IMR-90 (cell line): ENCODE measurements around the gene FUT8. TPM values are rescaled to one million over a fixed set of nuclear protein-coding genes. Genes with fewer than 3 reads are reported as not detected.

Experiments used
- ATAC-seq: fragments of 200-7000 bp; cut with Tn5 transposase; 2 replicates; pipeline ENCODE4 v1.9.1; 2020; ENCODE audit warnings: low read depth, mild to moderate bottlenecking, moderate library complexity
- BruUV-seq: library from RNA; stranded (reverse); fragments of 400-500 nt; replicated peaks from 2 replicates; lab custom pipeline; 2021; lab: Mats Ljungman, UMichigan
- CTCF ChIA-PET: fragments of 300-600 bp; formaldehyde crosslinking; extraction: SDS; loops from one replicate; lab custom pipeline; 2021; ENCODE audit warnings: antibody characterized with exemption; lab: Yijun Ruan, JAX
- POLR2A ChIA-PET: fragments of 300-600 bp; sonication (Branson Sonifier 250); formaldehyde crosslinking; loops from one replicate; lab custom pipeline; 2022; ENCODE audit warnings: antibody characterized with exemption; ENCODE audit not compliant: unreplicated experiment; lab: Charles Lee
- DNase-seq: peaks from one replicate; pipeline ENCODE4 v3.0.0; 2013
- H2AFZ ChIP-seq: replicated peaks from 2 replicates; pipeline ENCODE3; 2013; ENCODE audit warnings: low read length, mild to moderate bottlenecking; ENCODE audit not compliant: poor library complexity
- H2AK5ac ChIP-seq: 2 replicates; pipeline ENCODE4 v1.6.1; 2013; ENCODE audit warnings: low read depth, low read length, inconsistent platforms
- H2AK9ac ChIP-seq: replicated peaks from 2 replicates; pipeline ENCODE3; 2013; ENCODE audit warnings: mild to moderate bottlenecking, low read depth, low read length, moderate library complexity; ENCODE audit not compliant: poor library complexity
- H2BK120ac ChIP-seq: 2 replicates; pipeline ENCODE4 v1.6.1; 2013; ENCODE audit warnings: low read depth, low read length, inconsistent platforms
- H2BK15ac ChIP-seq: 3 replicates; pipeline ENCODE4 v1.6.1; 2013; ENCODE audit warnings: low read depth, low read length, inconsistent platforms
- H2BK20ac ChIP-seq: 2 replicates; pipeline ENCODE4 v1.6.1; 2013; ENCODE audit warnings: low read depth, mild to moderate bottlenecking, inconsistent platforms, low read length, moderate library complexity
- H2BK5ac ChIP-seq: 2 replicates; pipeline ENCODE4 v1.6.1; 2013; ENCODE audit warnings: mild to moderate bottlenecking, low read depth, low read length, inconsistent platforms; ENCODE audit not compliant: poor library complexity, severe bottlenecking
- H3K14ac ChIP-seq: replicated peaks from 2 replicates; pipeline ENCODE4 v1.6.1; 2013; ENCODE audit warnings: low read depth, low read length, inconsistent platforms
- H3K18ac ChIP-seq: 2 replicates; pipeline ENCODE4 v1.6.1; 2013; ENCODE audit warnings: low read depth, low read length, control low read depth
- H3K23ac ChIP-seq: 2 replicates; pipeline ENCODE4 v1.6.1; 2013; ENCODE audit warnings: low read depth, low read length, inconsistent platforms
- H3K27ac ChIP-seq: 2 replicates; pipeline ENCODE4 v1.5.1; 2013; ENCODE audit warnings: mild to moderate bottlenecking, control low read depth, low read length; ENCODE audit not compliant: insufficient read depth
- H3K27me3 ChIP-seq: 2 replicates; pipeline ENCODE4 v1.6.1; 2013; ENCODE audit warnings: low read length; ENCODE audit not compliant: control insufficient read depth, insufficient read depth
- H3K36me3 ChIP-seq: 2 replicates; pipeline ENCODE4 v1.6.1; 2013; ENCODE audit warnings: low read length, mixed read lengths; ENCODE audit not compliant: control insufficient read depth, insufficient read depth
- H3K4ac ChIP-seq: 2 replicates; pipeline ENCODE4 v1.6.1; 2013; ENCODE audit warnings: low read depth, low read length, inconsistent platforms
- H3K4me1 ChIP-seq: 2 replicates; pipeline ENCODE4 v1.6.1; 2013; ENCODE audit warnings: low read length, mixed read lengths; ENCODE audit not compliant: control insufficient read depth, insufficient read depth
- H3K4me2 ChIP-seq: 2 replicates; pipeline ENCODE4 v1.6.1; 2013; ENCODE audit warnings: low read depth, mild to moderate bottlenecking, control low read depth, low read length, moderate library complexity
- H3K4me3 ChIP-seq: 2 replicates; pipeline ENCODE4 v1.5.1; 2013; ENCODE audit warnings: low read depth, mild to moderate bottlenecking, control low read depth, low read length, moderate library complexity; ENCODE audit not compliant: insufficient read depth
- H3K56ac ChIP-seq: 2 replicates; pipeline ENCODE4 v1.6.1; 2013; ENCODE audit warnings: low read length, inconsistent platforms; ENCODE audit not compliant: insufficient read depth; ENCODE audit errors: extremely low read depth
- H3K79me1 ChIP-seq, 2 experiments: 2 replicates each; pipeline ENCODE4 v1.6.1; 2013; ENCODE audit warnings: low read length in 2 of 2, inconsistent platforms in 1 of 2, low read depth in 1 of 2
- H3K9ac ChIP-seq: 2 replicates; pipeline ENCODE4 v1.6.1; 2013; ENCODE audit warnings: low read depth, low read length, control low read depth
- H3K9me1 ChIP-seq: 2 replicates; pipeline ENCODE4 v1.6.1; 2013; ENCODE audit warnings: low read length, inconsistent platforms; ENCODE audit not compliant: insufficient read depth
- H3K9me3 ChIP-seq: 2 replicates; pipeline ENCODE4 v1.6.1; 2013; ENCODE audit warnings: low read length; ENCODE audit not compliant: control insufficient read depth, insufficient read depth
- H4K20me1 ChIP-seq: 2 replicates; pipeline ENCODE4 v1.6.1; 2013; ENCODE audit warnings: low read length, inconsistent platforms; ENCODE audit not compliant: insufficient read depth
- H4K5ac ChIP-seq: 2 replicates; pipeline ENCODE4 v1.6.1; 2013; ENCODE audit warnings: mild to moderate bottlenecking, low read depth, low read length, control low read depth
- H4K8ac ChIP-seq, 2 experiments: 2 replicates each; pipeline ENCODE4 v1.6.1; 2013; ENCODE audit warnings: low read depth in 2 of 2, low read length in 2 of 2, control low read depth in 1 of 2, inconsistent platforms in 1 of 2
- H4K91ac ChIP-seq: 2 replicates; pipeline ENCODE4 v1.6.1; 2013; ENCODE audit warnings: low read depth, low read length, inconsistent platforms; ENCODE audit not compliant: insufficient read depth
- BHLHE40 ChIP-seq: fragments of 150-350 bp; IDR thresholded peaks from 2 replicates; pipeline ENCODE4 v1.6.1; 2016; ENCODE audit warnings: mild to moderate bottlenecking, low read depth, low read length
- CEBPB ChIP-seq: IDR thresholded peaks from 2 replicates; pipeline ENCODE4 v1.6.1; 2012; ENCODE audit warnings: low read depth, low read length, improper control_type of control experiment
- CTCF ChIP-seq: conservative IDR thresholded peaks from 2 replicates; pipeline ENCODE4 v1.5.1; 2012; ENCODE audit warnings: mild to moderate bottlenecking, low read depth, low read length, improper control_type of control experiment
- ELK1 ChIP-seq: fragments of 150-350 bp; IDR thresholded peaks from 2 replicates; pipeline ENCODE4 v1.6.1; 2016; ENCODE audit warnings: low read depth, mild to moderate bottlenecking, low read length, moderate library complexity, borderline replicate concordance
- FOS ChIP-seq: fragments of 150-350 bp; IDR thresholded peaks from 2 replicates; pipeline ENCODE4 v1.6.1; 2016; ENCODE audit warnings: low read depth, low read length
- MAFK ChIP-seq: IDR thresholded peaks from 2 replicates; pipeline ENCODE4 v1.6.1; 2012; ENCODE audit warnings: low read depth, low read length, improper control_type of control experiment
- MAZ ChIP-seq: IDR thresholded peaks from 2 replicates; pipeline ENCODE4 v1.6.1; 2012; ENCODE audit warnings: low read depth, mild to moderate bottlenecking, low read length, improper control_type of control experiment, moderate library complexity, borderline replicate concordance
- MXI1 ChIP-seq: IDR thresholded peaks from 2 replicates; pipeline ENCODE4 v1.6.1; 2012; ENCODE audit warnings: low read depth, mild to moderate bottlenecking, low read length, moderate library complexity, borderline replicate concordance
- NFE2L2 ChIP-seq: fragments of 150-350 bp; IDR thresholded peaks from 2 replicates; pipeline ENCODE4 v1.6.1; 2016; ENCODE audit warnings: low read depth, mild to moderate bottlenecking, low read length
- POLR2A ChIP-seq: IDR thresholded peaks from 2 replicates; pipeline ENCODE4 v1.6.1; 2012; ENCODE audit warnings: mild to moderate bottlenecking, low read depth, low read length
- RAD21 ChIP-seq: IDR thresholded peaks from 2 replicates; pipeline ENCODE4 v1.6.1; 2012; ENCODE audit warnings: low read length, improper control_type of control experiment
- RCOR1 ChIP-seq: IDR thresholded peaks from 2 replicates; pipeline ENCODE4 v1.6.1; 2012; ENCODE audit warnings: mild to moderate bottlenecking, low read length, improper control_type of control experiment; ENCODE audit not compliant: insufficient replicate concordance
- RFX5 ChIP-seq: IDR thresholded peaks from 2 replicates; pipeline ENCODE4 v1.8.0; 2012; ENCODE audit warnings: low read depth, mild to moderate bottlenecking, low read length, moderate library complexity
- SMC3 ChIP-seq: fragments of 150-350 bp; IDR thresholded peaks from 2 replicates; pipeline ENCODE4 v1.6.1; 2016; ENCODE audit warnings: low read depth, mild to moderate bottlenecking, antibody characterized with exemption, low read length, moderate library complexity
- USF2 ChIP-seq: fragments of 150-350 bp; IDR thresholded peaks from 2 replicates; pipeline ENCODE4 v1.6.1; 2017; ENCODE audit warnings: mild to moderate bottlenecking, antibody characterized with exemption, low read length, low read depth
- WGBS, 2 experiments: methylation state at CpG; one replicate each; pipeline versions ENCODE4 v1.1.5 to v1.1.7; 2013; ENCODE audit warnings: missing lambda C conversion rate in 2 of 2; ENCODE audit not compliant: insufficient read length in 1 of 2; ENCODE audit errors: extremely low coverage in 2 of 2; 5-methylcytosine and 5-hydroxymethylcytosine counted together
- dilution Hi-C: fragments of 300-500 bp; cut with HindIII; formaldehyde crosslinking; loops from one replicate; pipeline ENCODE4 v1.14.3; 2018; ENCODE audit warnings: low sequenced_read_pairs; ENCODE audit not compliant: unreplicated experiment
- in situ Hi-C: fragments of 300-500 bp; cut with MboI; formaldehyde crosslinking; loops from 3 replicates; pipeline ENCODE4 v1.14.3; 2019; ENCODE audit warnings: low sequenced_read_pairs, inconsistent platforms, mixed read lengths
- intact Hi-C: fragments of 100-400 bp; cut with micrococcal nuclease; formaldehyde crosslinking; loops from 2 replicates; pipeline ENCODE4 v1.10.0; 2022
- polyA plus RNA-seq, 3 experiments: library from polyadenylated mRNA; depleted of rRNA; stranded (reverse); fragments of >200 nt; gene quantifications; 2 replicates each; pipeline ENCODE4 v1.2.3, GENCODE V29; 2012; ENCODE audit warnings: low replicate concordance in 1 of 3
- total RNA-seq: library from RNA; depleted of rRNA; stranded (reverse); fragments of >200 nt; gene quantifications from 2 replicates; pipeline ENCODE4 v1.2.3, GENCODE V29; 2012

The FUT8 gene
- total and polyA plus RNA-seq, 2 of the 4 experiments (the other 2 are of a cell fraction) = 15.6 to 72.9 TPM

GRCh38 chr14:65550779-65551643 lies 138.5 kb downstream of the FUT8 start:
- H3K23ac ChIP-seq = no peak overlapping the region
- intact Hi-C loops = no loop called here
- ATAC-seq (no peak), DNase-seq (no peak)
- no peak overlapping the region for H2BK20ac ChIP-seq
- H4K8ac ChIP-seq = no peak overlapping the region
- no peak overlapping the region for H2BK15ac ChIP-seq
- POLR2A ChIA-PET = no interaction called here
- no peak overlapping the region for H3K4ac ChIP-seq
- H4K20me1 ChIP-seq = 0 out of 2 replicates have a peak, but pooled peaks cover under 1% of the 10 kb centered on the region
- in situ Hi-C loops = no loop called here
- no peak overlapping the region for H3K56ac ChIP-seq
- no peak overlapping the region for H4K91ac ChIP-seq
- no peak overlapping the region for H4K5ac ChIP-seq
- BruUV-seq = no TSS peak
- no peak overlapping the region for H3K18ac ChIP-seq
- H3K27me3 ChIP-seq = no peaks in the 10 kb centered on the region
- no peak overlapping the region for H3K27ac ChIP-seq
- dilution Hi-C loops = no loop called here
- H2AK5ac ChIP-seq = no peak overlapping the region
- no peak overlapping the region for H3K4me2 ChIP-seq
- CTCF ChIA-PET = no interaction called here
- no peaks in the 10 kb centered on the region for H3K4me1 ChIP-seq
- H3K4me3 ChIP-seq = no peak overlapping the region
- H2BK120ac ChIP-seq = no peak overlapping the region
- H2AFZ ChIP-seq = no peak overlapping the region
- H3K9me1 ChIP-seq = no peaks in the 10 kb centered on the region; the same call in 1 of the 2 replicates
- no CpG with 5 or more reads among the region's 6 CpGs for WGBS, 2 experiments
- H3K14ac ChIP-seq = no peak overlapping the region
- H2BK5ac ChIP-seq = no peak overlapping the region
- no peak overlapping the region for H2AK9ac ChIP-seq
- H3K9me3 ChIP-seq = no peaks in the 10 kb centered on the region
- no peaks in the 10 kb centered on the region for H3K36me3 ChIP-seq
- peaks cover 0 to 6% of the 10 kb centered on the region in 2 experiments; a peak in 3 of 4 replicates for H3K79me1 ChIP-seq
- no peak overlapping the region for H3K9ac ChIP-seq
- TF ChIP-seq CTCF (no peak), BHLHE40 (no peak), USF2 (no peak), MAZ (no peak), SMC3 (no peak), ELK1 (no peak), FOS (no peak), RFX5 (no peak), RCOR1 (no peak), MXI1 (no peak), MAFK (no peak), POLR2A (no peak), NFE2L2 (no peak), CEBPB (no peak), RAD21 (no peak)
